ENCODE results near the gene GNS. TPM values are rescaled to one million over a fixed set of nuclear protein-coding genes. Genes with fewer than 3 reads are reported as not detected.

The GNS gene
- total RNA-seq, 1 experiment from 2014 or later: 26.0 TPM

DNA sequence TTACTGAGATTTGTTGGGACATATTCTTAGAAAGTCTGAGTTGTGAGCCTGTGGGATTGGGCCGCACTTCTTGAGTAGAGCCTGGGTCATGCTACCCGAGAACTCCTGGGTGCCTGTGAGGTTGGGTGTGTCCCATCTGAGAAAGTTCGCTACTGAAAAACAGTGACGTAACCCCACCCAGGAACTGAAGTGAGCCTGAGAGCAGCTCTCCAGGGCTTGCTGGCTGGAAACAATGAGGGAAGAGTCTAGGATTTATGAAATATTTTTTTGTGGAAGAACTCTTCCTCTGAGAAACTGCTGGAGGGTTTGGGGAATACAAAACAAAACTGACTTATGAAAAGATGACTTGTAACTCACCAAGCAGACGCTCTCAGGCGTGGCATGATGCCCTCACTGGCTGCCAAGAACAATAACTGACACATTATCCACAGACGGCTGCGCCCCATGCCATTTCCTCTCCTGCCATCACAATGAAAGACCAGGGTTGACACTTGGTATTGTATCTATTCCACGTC, 79.7 kb downstream of the GNS start:
- no peak overlapping the region for H3K4me3 Mint-ChIP-seq
- no peak overlapping the region for H4K8ac ChIP-seq (replicated peaks; ENCODE audit: insufficient read length, low read depth, low read length)
- no peak overlapping the region for H3K14ac ChIP-seq (ENCODE audit: insufficient read depth, low read length)
- H3K27ac Mint-ChIP-seq: peak overlapping the region in 1 of 3 experiments; percentile 92; a peak in 3 of 7 replicates
- no peak overlapping the region for H3K4me2 ChIP-seq (ENCODE audit: insufficient read depth, insufficient read length, low read length)
- H3K79me2 ChIP-seq (ENCODE audit: insufficient read depth, low read length): peaks cover 6% of the 10 kb centered on the region; the same call in 1 of the 2 replicates
- no peak overlapping the region for H2AFZ ChIP-seq (ENCODE audit: low read length)
- no CpG with 5 or more reads among the region's 9 CpGs for WGBS (ENCODE audit: extremely low coverage, insufficient read length, low lambda C conversion rate)
- H4K5ac ChIP-seq (ENCODE audit: insufficient read length, low read depth, low read length): no peak overlapping the region
- no peak overlapping the region for H3T11ph ChIP-seq (ENCODE audit: low read length)
- no peak for DNase-seq
- H2BK15ac ChIP-seq (ENCODE audit: low read depth, low read length): no peak overlapping the region
- no peak overlapping the region for H2AK5ac ChIP-seq (ENCODE audit: insufficient read length, low read length)
- no peak overlapping the region for H3K56ac ChIP-seq (ENCODE audit: insufficient read length, low read depth, low read length)
- H3K9ac ChIP-seq (ENCODE audit: extremely low read depth, insufficient read length, low read length): no peak overlapping the region
- peaks cover under 1 to 4% (median 2%) of the 10 kb centered on the region in 3 experiments; a peak in 6 of 7 replicates for H3K36me3 Mint-ChIP-seq (ENCODE audit: insufficient read depth in 1 of 3, low read depth in 3 of 3)
- H2BK12ac ChIP-seq (ENCODE audit: insufficient read length, low read depth, low read length): no peak overlapping the region
- no peaks in the 10 kb centered on the region for H4K20me1 ChIP-seq (ENCODE audit: control insufficient read depth, insufficient read depth, insufficient read length)
- H2BK20ac ChIP-seq (ENCODE audit: low read depth, low read length, poor library complexity, severe bottlenecking): no peak overlapping the region
- peaks cover 41 to 56% of the 10 kb centered on the region in 2 experiments for H3K4me1 Mint-ChIP-seq
- no peak overlapping the region for H3K23ac ChIP-seq (ENCODE audit: insufficient read length, low read depth, low read length)
- TF ChIP-seq, protein P1, sequence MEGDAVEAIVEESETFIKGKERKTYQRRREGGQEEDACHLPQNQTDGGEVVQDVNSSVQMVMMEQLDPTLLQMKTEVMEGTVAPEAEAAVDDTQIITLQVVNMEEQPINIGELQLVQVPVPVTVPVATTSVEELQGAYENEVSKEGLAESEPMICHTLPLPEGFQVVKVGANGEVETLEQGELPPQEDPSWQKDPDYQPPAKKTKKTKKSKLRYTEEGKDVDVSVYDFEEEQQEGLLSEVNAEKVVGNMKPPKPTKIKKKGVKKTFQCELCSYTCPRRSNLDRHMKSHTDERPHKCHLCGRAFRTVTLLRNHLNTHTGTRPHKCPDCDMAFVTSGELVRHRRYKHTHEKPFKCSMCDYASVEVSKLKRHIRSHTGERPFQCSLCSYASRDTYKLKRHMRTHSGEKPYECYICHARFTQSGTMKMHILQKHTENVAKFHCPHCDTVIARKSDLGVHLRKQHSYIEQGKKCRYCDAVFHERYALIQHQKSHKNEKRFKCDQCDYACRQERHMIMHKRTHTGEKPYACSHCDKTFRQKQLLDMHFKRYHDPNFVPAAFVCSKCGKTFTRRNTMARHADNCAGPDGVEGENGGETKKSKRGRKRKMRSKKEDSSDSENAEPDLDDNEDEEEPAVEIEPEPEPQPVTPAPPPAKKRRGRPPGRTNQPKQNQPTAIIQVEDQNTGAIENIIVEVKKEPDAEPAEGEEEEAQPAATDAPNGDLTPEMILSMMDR (conservative IDR thresholded peaks at IDR 0.05): no peak
- no peak overlapping the region for H3K27ac ChIP-seq (ENCODE audit: insufficient read length, low read depth, low read length)
- H3K9me3 Mint-ChIP-seq: no peaks in the 10 kb centered on the region
- H3K27me3 Mint-ChIP-seq (ENCODE audit: low read depth): no peaks in the 10 kb centered on the region
- no peaks in the 10 kb centered on the region for H3K79me1 ChIP-seq (ENCODE audit: insufficient read depth, low read depth, low read length, poor library complexity, severe bottlenecking)
- no peak overlapping the region for H2BK5ac ChIP-seq (ENCODE audit: insufficient read length, low read length)
- no peak overlapping the region for H2BK120ac ChIP-seq (ENCODE audit: low read depth, low read length, poor library complexity, severe bottlenecking)
- H3K4me1 ChIP-seq (ENCODE audit: insufficient read depth, low read length): peaks cover 10% of the 10 kb centered on the region; the same call in 1 of the 2 replicates
- H3K4ac ChIP-seq (ENCODE audit: low read depth, low read length): no peak overlapping the region
- no peak overlapping the region for H3K18ac ChIP-seq (ENCODE audit: insufficient read length, low read depth, low read length)
- H3K9me3 ChIP-seq (ENCODE audit: control insufficient read depth, low read depth, low read length): no peaks in the 10 kb centered on the region
- no peak overlapping the region for H4K91ac ChIP-seq (ENCODE audit: insufficient read length, low read depth, low read length)
- no peaks in the 10 kb centered on the region for H3K27me3 ChIP-seq (ENCODE audit: insufficient read depth, low read length)
- H3K23me2 ChIP-seq (ENCODE audit: insufficient read length, low read depth, low read length, poor library complexity, severe bottlenecking): no peaks in the 10 kb centered on the region
